Left lung (tissue), 10 donors: Measurements from ENCODE around the gene SKA2. TPM values are rescaled to one million over a fixed set of nuclear protein-coding genes. Genes with fewer than 3 reads are reported as not detected.
"Not testable (repeated sequence)": the region's sequence is repeated elsewhere in the genome, so short reads cannot be mapped to it uniquely, and the experiment has no call there.

ENCODE experiments used
- ATAC-seq: fragments of 200-7000 bp; cut with Tn5 transposase; one replicate; pipeline ENCODE4 v1.9.1; 2020; ENCODE audit warnings: moderate library complexity
- DNase-seq, 4 donors: peaks; one replicate each; pipeline ENCODE4 v3.0.0-alpha.2; 2013 to 2020
- H3K27ac ChIP-seq, 2 donors: fragments of 200-600 bp; sonication (generic) in 1 of 2; one replicate each; pipeline versions ENCODE4 v1.5.0 to v1.8.0; 2020 to 2021
- H3K27me3 ChIP-seq, 2 donors: fragments of 200-600 bp; sonication (generic) in 1 of 2; one replicate each; pipeline versions ENCODE4 v1.5.0 to v1.8.0; 2020 to 2021
- H3K36me3 ChIP-seq, 2 donors: fragments of 200-600 bp; sonication (generic) in 1 of 2; one replicate each; pipeline versions ENCODE4 v1.5.0 to v1.8.0; 2020 to 2021
- H3K4me1 ChIP-seq, 2 donors: fragments of 200-600 bp; one replicate each; pipeline ENCODE4 v1.8.0; 2021
- H3K4me3 ChIP-seq, 2 donors: fragments of 200-600 bp; sonication (generic) in 1 of 2; one replicate each; pipeline versions ENCODE4 v1.5.0 to v1.8.0; 2020 to 2021; ENCODE audit warnings: mild to moderate bottlenecking in 1 of 2
- H3K9me3 ChIP-seq, 2 donors: fragments of 200-600 bp; sonication (generic) in 1 of 2; one replicate each; pipeline versions ENCODE4 v1.5.0 to v1.8.0; 2020 to 2021
- CTCF ChIP-seq, 2 donors: fragments of 200-600 bp; sonication (generic) in 1 of 2; IDR thresholded peaks; one replicate each; pipeline versions ENCODE4 v1.5.0 to v1.8.0; 2021; ENCODE audit warnings: antibody characterized with exemption in 2 of 2
- intact Hi-C, 2 donors: fragments of 100-400 bp; cut with DNase I; formaldehyde crosslinking; loops; one replicate each; pipeline versions ENCODE4 v1.11.2 to v1.14.2; 2022
- polyA plus RNA-seq, 6 donors: library from polyadenylated mRNA; unstranded; fragments of 120-200 nt; gene quantifications; one replicate each; pipeline ENCODE4 v1.2.1, GENCODE V29; 2013; ENCODE audit not compliant: insufficient read length in 6 of 6
- total RNA-seq, 2 donors: library from RNA; stranded (reverse); fragmentation: NEBNext Ultra II Directional; extraction: Animal tissue kit (Norgen Biotek cat#: 25700); gene quantifications; one replicate each; pipeline ENCODE4 v1.2.1, GENCODE V29; 2021
- donor health status: DM: no; HTN: yes; CAD: no.
- donor health status: DM: no; HTN: no; CAD: no.

The SKA2 gene
- total and polyA plus RNA-seq, 8 donors: 34.4 to 77.5 (median 51.0) TPM

DNA sequence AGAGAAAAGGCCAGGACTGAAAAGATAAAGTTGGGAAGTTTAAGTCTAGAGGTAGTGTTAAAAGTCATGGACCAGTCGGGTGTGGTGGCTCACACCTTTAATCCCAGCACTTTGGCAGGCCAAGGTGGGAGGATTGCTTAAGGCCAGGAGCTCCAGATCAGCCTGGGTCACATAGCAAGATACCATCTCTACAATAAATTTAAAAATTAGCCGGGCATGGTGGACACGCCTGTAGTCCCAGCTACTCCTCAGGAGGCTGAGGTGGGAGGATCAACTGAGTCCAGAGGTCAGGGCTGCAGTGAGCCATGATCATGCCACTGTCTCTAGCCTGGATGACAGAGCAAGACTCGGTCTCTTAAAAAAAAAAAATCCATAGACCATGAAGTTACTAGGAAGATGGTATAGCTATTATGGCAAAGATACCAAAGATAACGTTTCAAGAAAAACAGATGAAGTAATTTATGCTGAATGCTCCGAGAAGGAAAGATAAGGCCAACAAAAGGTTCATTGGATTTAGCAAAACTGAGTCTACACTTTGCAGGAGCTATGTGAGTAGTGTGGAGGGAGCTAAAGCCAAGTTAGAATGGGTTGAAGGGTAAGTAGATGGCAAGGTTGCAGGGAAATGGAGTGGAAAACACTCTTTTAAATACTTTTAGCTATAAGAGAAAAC is 60.0 kb downstream of the SKA2 start:
- DNase-seq (no peak), ATAC-seq (no peak)
- Histone ChIP-seq H3K9me3 (no peaks in the 10 kb centered on the region), H3K36me3 (peaks cover 0 to 16% of the 10 kb centered on the region in 2 donors), H3K4me1 (peaks cover 7 to 10% of the 10 kb centered on the region in 2 donors), H3K27ac (no peak overlapping the region), H3K27me3 (no peaks in the 10 kb centered on the region), H3K4me3 (no peak overlapping the region)
- TF ChIP-seq CTCF (IDR thresholded peaks at IDR 0.05): no peak
- intact Hi-C loops: no loop called here

- Histone ChIP-seq H3K36me3 (peaks cover 0 to 23% of the 10 kb centered on the region in 2 donors), H3K4me1 (peaks cover 7 to 10% of the 10 kb centered on the region in 2 donors), H3K9me3 (no peaks in the 10 kb centered on the region), H3K4me3 (no peak overlapping the region), H3K27me3 (no peaks in the 10 kb centered on the region), H3K27ac (peak overlapping the region; percentile 28 to 45)
- intact Hi-C loops: no loop called here
- ATAC-seq (peak; percentile 88), DNase-seq (peak in 3 of 4 donors; percentile 47 to 54 (median 54))
- TF ChIP-seq CTCF (IDR thresholded peaks at IDR 0.05): no peak
Measured at GRCh38 chr17:59093702-59094231, 61.2 kb downstream of the SKA2 start.

GRCh38 chr17:59093145-59093701 is 61.8 kb downstream of the SKA2 start:
- ATAC-seq (peak; percentile 46), DNase-seq (no peak)
- Histone ChIP-seq H3K9me3 (no peaks in the 10 kb centered on the region), H3K4me1 (peaks cover 7 to 10% of the 10 kb centered on the region in 2 donors), H3K36me3 (peaks cover 0 to 27% of the 10 kb centered on the region in 2 donors), H3K27ac (peak overlapping the region; percentile 28 to 45), H3K4me3 (no peak overlapping the region), H3K27me3 (no peaks in the 10 kb centered on the region)
- intact Hi-C loops: no loop called here
- no peak for TF ChIP-seq CTCF (IDR thresholded peaks at IDR 0.05)

DNA sequence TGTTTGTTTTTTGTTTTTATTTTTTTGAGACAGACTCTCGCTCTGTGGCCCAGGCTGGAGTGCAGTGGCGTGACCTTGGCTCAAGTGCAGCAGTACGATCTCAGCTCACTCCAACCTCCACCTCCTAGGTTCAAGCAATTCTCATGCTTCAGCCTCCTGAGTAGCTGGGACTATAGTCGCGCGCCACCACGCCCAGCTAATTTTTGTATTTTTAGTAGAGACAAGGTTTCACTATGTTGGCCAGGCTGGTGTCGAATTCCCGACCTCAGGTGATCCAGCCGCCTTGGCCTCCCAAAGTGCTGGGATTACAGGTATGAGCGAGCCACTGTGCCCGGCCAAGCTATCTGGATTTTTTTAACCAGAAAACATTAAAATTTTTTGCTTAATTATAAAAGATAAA is 64.4 kb downstream of the SKA2 start:
- H3K27ac ChIP-seq, DNase-seq, ATAC-seq, intact Hi-C loops, H3K4me3 ChIP-seq, H3K27me3 ChIP-seq, H3K9me3 ChIP-seq: not testable (repeated sequence)
- Histone ChIP-seq H3K4me1 (peaks cover 7 to 10% of the 10 kb centered on the region in 2 donors), H3K36me3 (peaks cover 0 to 34% of the 10 kb centered on the region in 2 donors)

- TF ChIP-seq CTCF (IDR thresholded peaks at IDR 0.05): no peak
- Histone ChIP-seq H3K27ac (no peak overlapping the region), H3K9me3 (no peaks in the 10 kb centered on the region), H3K4me1 (no peaks in the 10 kb centered on the region), H3K36me3 (peaks cover 0 to 44% of the 10 kb centered on the region in 2 donors), H3K4me3 (no peak overlapping the region), H3K27me3 (no peaks in the 10 kb centered on the region)
- DNase-seq: no peak
- intact Hi-C loops: no loop called here
- no peak for ATAC-seq
Measured at GRCh38 chr17:59084154-59084553, 70.8 kb downstream of the SKA2 start.
